H9 (cell line): ENCODE data around the gene WIPI1. TPM values are rescaled to one million over a fixed set of nuclear protein-coding genes. Genes with fewer than 3 reads are reported as not detected.

ENCODE experiments used
- DNase-seq: peaks from one replicate; pipeline ENCODE4 v3.0.0-alpha.2; 2017
- H2AFZ ChIP-seq: one replicate; pipeline ENCODE4 v1.6.1; 2013; ENCODE audit warnings: mild to moderate bottlenecking, low read length, control low read depth, moderate library complexity
- H2AK5ac ChIP-seq: 2 replicates; pipeline ENCODE4 v1.6.1; 2013; ENCODE audit warnings: low read length, control low read depth, mixed read lengths; ENCODE audit not compliant: insufficient read length
- H2BK120ac ChIP-seq: one replicate; pipeline ENCODE4 v1.6.1; 2013; ENCODE audit warnings: low read depth, mild to moderate bottlenecking, low read length, control low read depth, inconsistent platforms; ENCODE audit not compliant: poor library complexity, severe bottlenecking
- H2BK12ac ChIP-seq: 2 replicates; pipeline ENCODE4 v1.6.1; 2013; ENCODE audit warnings: low read length, control low read depth, mixed read lengths, low read depth; ENCODE audit not compliant: insufficient read length
- H2BK15ac ChIP-seq: 2 replicates; pipeline ENCODE4 v1.6.1; 2013; ENCODE audit warnings: low read depth, low read length, control low read depth
- H2BK20ac ChIP-seq: one replicate; pipeline ENCODE4 v1.6.1; 2013; ENCODE audit warnings: low read depth, mild to moderate bottlenecking, low read length, control low read depth, inconsistent platforms; ENCODE audit not compliant: poor library complexity, severe bottlenecking
- H2BK5ac ChIP-seq: 2 replicates; pipeline ENCODE4 v1.6.1; 2013; ENCODE audit warnings: low read length, control low read depth, mixed read lengths; ENCODE audit not compliant: insufficient read length
- H3K14ac ChIP-seq: 2 replicates; pipeline ENCODE4 v1.6.1; 2013; ENCODE audit warnings: low read length, control low read depth; ENCODE audit not compliant: insufficient read depth
- H3K18ac ChIP-seq: 2 replicates; pipeline ENCODE4 v1.6.1; 2013; ENCODE audit warnings: low read depth, mild to moderate bottlenecking, mixed read lengths, low read length, control low read depth; ENCODE audit not compliant: insufficient read length
- H3K23ac ChIP-seq: 2 replicates; pipeline ENCODE4 v1.6.1; 2013; ENCODE audit warnings: low read length, control low read depth, mixed read lengths, low read depth; ENCODE audit not compliant: insufficient read length
- H3K23me2 ChIP-seq: 2 replicates; pipeline ENCODE4 v1.6.1; 2013; ENCODE audit warnings: low read depth, mild to moderate bottlenecking, mixed read lengths, low read length, control low read depth; ENCODE audit not compliant: insufficient read length, poor library complexity, severe bottlenecking
- H3K27ac ChIP-seq: 2 replicates; pipeline ENCODE4 v1.5.1; 2013; ENCODE audit warnings: low read length, control low read depth, mixed read lengths, low read depth; ENCODE audit not compliant: insufficient read length
- H3K27me3 ChIP-seq: 2 replicates; pipeline ENCODE4 v1.6.1; 2013; ENCODE audit warnings: low read length, control low read depth, inconsistent platforms; ENCODE audit not compliant: insufficient read depth
- H3K4ac ChIP-seq: 2 replicates; pipeline ENCODE4 v1.6.1; 2013; ENCODE audit warnings: low read depth, mild to moderate bottlenecking, control low read depth, inconsistent platforms, low read length, moderate library complexity
- H3K4me1 ChIP-seq: 2 replicates; pipeline ENCODE4 v1.6.1; 2013; ENCODE audit warnings: low read length, control low read depth, inconsistent platforms; ENCODE audit not compliant: insufficient read depth
- H3K4me2 ChIP-seq: 2 replicates; pipeline ENCODE4 v1.6.1; 2013; ENCODE audit warnings: low read length, control low read depth, mixed read lengths; ENCODE audit not compliant: insufficient read length, insufficient read depth
- H3K56ac ChIP-seq: 2 replicates; pipeline ENCODE4 v1.6.1; 2013; ENCODE audit warnings: low read depth, mild to moderate bottlenecking, mixed read lengths, low read length, control low read depth; ENCODE audit not compliant: insufficient read length
- H3K79me1 ChIP-seq: 2 replicates; pipeline ENCODE4 v1.6.1; 2013; ENCODE audit warnings: low read depth, mild to moderate bottlenecking, moderate library complexity, low read length, control low read depth, inconsistent platforms; ENCODE audit not compliant: insufficient read depth, poor library complexity, severe bottlenecking
- H3K79me2 ChIP-seq: 2 replicates; pipeline ENCODE4 v1.6.1; 2013; ENCODE audit warnings: low read length, control low read depth, inconsistent platforms; ENCODE audit not compliant: insufficient read depth
- H3K9ac ChIP-seq: 2 replicates; pipeline ENCODE4 v1.6.1; 2013; ENCODE audit warnings: low read length, control low read depth, mixed read lengths; ENCODE audit not compliant: insufficient read length; ENCODE audit errors: extremely low read depth
- H3K9me3 ChIP-seq: one replicate; pipeline ENCODE4 v1.6.1; 2013; ENCODE audit warnings: low read depth, low read length, inconsistent platforms; ENCODE audit not compliant: control insufficient read depth
- H3T11ph ChIP-seq: one replicate; pipeline ENCODE4 v1.6.1; 2013; ENCODE audit warnings: mild to moderate bottlenecking, low read length, control low read depth, inconsistent platforms
- H4K20me1 ChIP-seq: one replicate; pipeline ENCODE4 v1.6.1; 2013; ENCODE audit not compliant: control insufficient read depth, insufficient read length, insufficient read depth
- H4K5ac ChIP-seq: 2 replicates; pipeline ENCODE4 v1.6.1; 2013; ENCODE audit warnings: low read depth, mild to moderate bottlenecking, mixed read lengths, low read length, control low read depth; ENCODE audit not compliant: insufficient read length
- H4K8ac ChIP-seq: replicated peaks from 2 replicates; pipeline ENCODE4 v1.6.1; 2013; ENCODE audit warnings: low read length, control low read depth, mixed read lengths, low read depth; ENCODE audit not compliant: insufficient read length
- H4K91ac ChIP-seq: 2 replicates; pipeline ENCODE4 v1.6.1; 2013; ENCODE audit warnings: low read depth, mild to moderate bottlenecking, moderate library complexity, mixed read lengths, low read length, control low read depth; ENCODE audit not compliant: insufficient read length
- H3K27ac Mint-ChIP-seq, 3 experiments: 2 replicates in 2 of 3; 3 replicates in 1 of 3; pipeline ENCODE4 v1.8.0; 2020 to 2021; ENCODE audit warnings: mixed read lengths in 3 of 3, mild to moderate bottlenecking in 1 of 3, moderate library complexity in 1 of 3
- H3K27me3 Mint-ChIP-seq: 2 replicates; pipeline ENCODE4 v1.8.0; 2021; ENCODE audit warnings: low read depth, mild to moderate bottlenecking, moderate library complexity, mixed read lengths
- H3K36me3 Mint-ChIP-seq, 3 experiments: 2 replicates in 2 of 3; 3 replicates in 1 of 3; pipeline ENCODE4 v1.8.0; 2020 to 2021; ENCODE audit warnings: low read depth in 3 of 3, mixed read lengths in 3 of 3; ENCODE audit not compliant: insufficient read depth in 1 of 3
- H3K4me1 Mint-ChIP-seq, 2 experiments: 2 replicates each; pipeline ENCODE4 v1.8.0; 2020; ENCODE audit warnings: mixed read lengths in 2 of 2
- H3K4me3 Mint-ChIP-seq, 2 experiments: 2 replicates in 1 of 2; 3 replicates in 1 of 2; pipeline ENCODE4 v1.8.0; 2020 to 2021; ENCODE audit warnings: mild to moderate bottlenecking in 2 of 2, mixed read lengths in 2 of 2, moderate library complexity in 1 of 2
- H3K9me3 Mint-ChIP-seq, 2 experiments: 2 replicates in 1 of 2; 3 replicates in 1 of 2; pipeline ENCODE4 v1.8.0; 2020; ENCODE audit warnings: mild to moderate bottlenecking in 2 of 2, mixed read lengths in 2 of 2, moderate library complexity in 1 of 2
- WGBS: extraction: QIAGEN DNeasy Blood & Tissue Kit; methylation state at CpG from one replicate; pipeline ENCODE4 v1.1.7; 2013; ENCODE audit warnings: missing lambda C conversion rate, low lambda C conversion rate, mixed read lengths; ENCODE audit not compliant: insufficient read length; ENCODE audit errors: extremely low coverage; 5-methylcytosine and 5-hydroxymethylcytosine counted together
- total RNA-seq: library from RNA; stranded (reverse); gene quantifications from 2 replicates; pipeline ENCODE4 v1.2.1, GENCODE V29; 2021
- TF ChIP-seq, protein P1 (sequence below): fragments of 200-600 bp; sonication (generic); conservative IDR thresholded peaks from 3 replicates; pipeline ENCODE4 v1.8.0; 2021; ENCODE audit warnings: antibody characterized with exemption, mild to moderate bottlenecking

WIPI1 gene
- total RNA-seq, 1 experiment from 2014 or later: 15.4 TPM

GRCh38 chr17:68390888-68391545 lies 66.3 kb downstream of the WIPI1 start:
- peaks cover 2% of the 10 kb centered on the region; the same call in 1 of the 2 replicates for H3K27me3 Mint-ChIP-seq
- H3K56ac ChIP-seq: no peak overlapping the region
- H3K27me3 ChIP-seq: no peaks in the 10 kb centered on the region
- no peak overlapping the region for H3K18ac ChIP-seq
- no CpG with 5 or more reads among the region's 11 CpGs for WGBS
- no peaks in the 10 kb centered on the region for H3K79me2 ChIP-seq
- H3K23me2 ChIP-seq: no peaks in the 10 kb centered on the region
- no peak overlapping the region for H3K4me3 Mint-ChIP-seq
- no peak overlapping the region for H2BK20ac ChIP-seq
- no peak overlapping the region; the same call in 1 of the 2 replicates for H3K14ac ChIP-seq
- no peak overlapping the region for H4K8ac ChIP-seq
- no peak overlapping the region for H4K5ac ChIP-seq
- no peak overlapping the region for H3K4me2 ChIP-seq
- TF ChIP-seq, protein P1, sequence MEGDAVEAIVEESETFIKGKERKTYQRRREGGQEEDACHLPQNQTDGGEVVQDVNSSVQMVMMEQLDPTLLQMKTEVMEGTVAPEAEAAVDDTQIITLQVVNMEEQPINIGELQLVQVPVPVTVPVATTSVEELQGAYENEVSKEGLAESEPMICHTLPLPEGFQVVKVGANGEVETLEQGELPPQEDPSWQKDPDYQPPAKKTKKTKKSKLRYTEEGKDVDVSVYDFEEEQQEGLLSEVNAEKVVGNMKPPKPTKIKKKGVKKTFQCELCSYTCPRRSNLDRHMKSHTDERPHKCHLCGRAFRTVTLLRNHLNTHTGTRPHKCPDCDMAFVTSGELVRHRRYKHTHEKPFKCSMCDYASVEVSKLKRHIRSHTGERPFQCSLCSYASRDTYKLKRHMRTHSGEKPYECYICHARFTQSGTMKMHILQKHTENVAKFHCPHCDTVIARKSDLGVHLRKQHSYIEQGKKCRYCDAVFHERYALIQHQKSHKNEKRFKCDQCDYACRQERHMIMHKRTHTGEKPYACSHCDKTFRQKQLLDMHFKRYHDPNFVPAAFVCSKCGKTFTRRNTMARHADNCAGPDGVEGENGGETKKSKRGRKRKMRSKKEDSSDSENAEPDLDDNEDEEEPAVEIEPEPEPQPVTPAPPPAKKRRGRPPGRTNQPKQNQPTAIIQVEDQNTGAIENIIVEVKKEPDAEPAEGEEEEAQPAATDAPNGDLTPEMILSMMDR: no peak
- H3K9ac ChIP-seq: no peak overlapping the region
- no peaks in the 10 kb centered on the region for H3K4me1 ChIP-seq
- no peak overlapping the region for H2BK120ac ChIP-seq
- H3K27ac Mint-ChIP-seq: no peak overlapping the region
- no peaks in the 10 kb centered on the region for H3K79me1 ChIP-seq
- no peak overlapping the region for H3K23ac ChIP-seq
- peaks cover 5 to 7% of the 10 kb centered on the region in 2 experiments; a peak in 4 of 5 replicates for H3K9me3 Mint-ChIP-seq
- no peaks in the 10 kb centered on the region for H3K9me3 ChIP-seq
- no peak overlapping the region for H3K27ac ChIP-seq
- no peak overlapping the region for H4K91ac ChIP-seq
- H3T11ph ChIP-seq: no peak overlapping the region
- no peak overlapping the region for H2AFZ ChIP-seq
- H2BK5ac ChIP-seq: no peak overlapping the region
- no peak overlapping the region for H2BK12ac ChIP-seq
- H2BK15ac ChIP-seq: no peak overlapping the region
- no peak overlapping the region for H3K4ac ChIP-seq
- peaks cover 0 to 6% of the 10 kb centered on the region in 2 experiments; a peak in 2 of 4 replicates for H3K4me1 Mint-ChIP-seq
- H4K20me1 ChIP-seq: no peaks in the 10 kb centered on the region
- no peak overlapping the region for H2AK5ac ChIP-seq
- peaks cover 0 to 6% (median 5%) of the 10 kb centered on the region in 3 experiments; a peak in 4 of 7 replicates for H3K36me3 Mint-ChIP-seq
- no peak for DNase-seq
